HepG2 (cell line): ENCODE data around the gene NKD1. TPM values are rescaled to one million over a fixed set of nuclear protein-coding genes. Genes with fewer than 3 reads are reported as not detected.

Experiments
- ATAD3A ChIP-seq: sonication (generic); formaldehyde crosslinking; IDR thresholded peaks from 2 replicates; pipeline ENCODE4 v1.4.0; 2020; ENCODE audit warnings: missing genetic modification reagents
- IRF9 ChIP-seq: sonication (generic); formaldehyde crosslinking; IDR thresholded peaks from 2 replicates; pipeline ENCODE4 v1.8.0; 2022; ENCODE audit warnings: missing genetic modification reagents, mild to moderate bottlenecking, borderline replicate concordance
- NR2F1 ChIP-seq, 2 experiments: fragments of 450-650 bp in 1 of 2; formaldehyde crosslinking in 1 of 2; IDR thresholded peaks; 2 replicates each; pipeline versions ENCODE4 v1.5.0 to v1.6.1; 2016 to 2020; ENCODE audit warnings: mild to moderate bottlenecking in 1 of 2, missing compliant biosample characterization in 1 of 2, missing genetic modification reagents in 1 of 2, moderate library complexity in 1 of 2
- POLR2AphosphoS5 ChIP-seq: IDR thresholded peaks from 2 replicates; pipeline ENCODE4 v1.6.1; 2012; ENCODE audit warnings: low read depth, low read length
- PRDM15 ChIP-seq: sonication (generic); formaldehyde crosslinking; IDR thresholded peaks from 2 replicates; pipeline ENCODE4 v1.4.0; 2020; ENCODE audit warnings: missing genetic modification reagents
- SOX6 ChIP-seq, 2 experiments: fragments of 450-650 bp in 1 of 2; sonication (generic) in 1 of 2; formaldehyde crosslinking in 1 of 2; IDR thresholded peaks; 2 replicates each; pipeline versions ENCODE4 v1.4.0 to v1.6.1; 2017 to 2020; ENCODE audit warnings: antibody characterized with exemption in 1 of 2, mild to moderate bottlenecking in 1 of 2, missing genetic modification reagents in 1 of 2
- SPEN ChIP-seq: sonication (generic); formaldehyde crosslinking; IDR thresholded peaks from 2 replicates; pipeline ENCODE4 v1.5.1; 2020; ENCODE audit warnings: low read depth, mild to moderate bottlenecking, missing genetic modification reagents
- TERF1 ChIP-seq: sonication (generic); formaldehyde crosslinking; IDR thresholded peaks from 2 replicates; pipeline ENCODE4 v1.8.0; 2022; ENCODE audit warnings: mild to moderate bottlenecking, missing genetic modification reagents, moderate library complexity
- YEATS2 ChIP-seq: sonication (generic); formaldehyde crosslinking; IDR thresholded peaks from 2 replicates; pipeline ENCODE4 v1.4.0; 2020; ENCODE audit warnings: missing genetic modification reagents, borderline replicate concordance
- ZBTB3 ChIP-seq: sonication (generic); formaldehyde crosslinking; IDR thresholded peaks from 2 replicates; pipeline ENCODE4 v1.4.0; 2020; ENCODE audit warnings: low read depth, mild to moderate bottlenecking, moderate library complexity, missing genetic modification reagents, borderline replicate concordance
- ZBTB7B ChIP-seq: sonication (generic); formaldehyde crosslinking; IDR thresholded peaks from 2 replicates; pipeline ENCODE4 v1.4.0; 2020; ENCODE audit warnings: missing genetic modification reagents
- ZFAT ChIP-seq: sonication (generic); formaldehyde crosslinking; conservative IDR thresholded peaks from 2 replicates; pipeline ENCODE4 v1.8.1; 2023; ENCODE audit warnings: missing genetic modification reagents, inconsistent platforms
- ZFX ChIP-seq: sonication (generic); formaldehyde crosslinking; IDR thresholded peaks from 2 replicates; pipeline ENCODE4 v1.4.0; 2020; ENCODE audit warnings: mild to moderate bottlenecking, low read depth, missing genetic modification reagents, moderate library complexity
- ZMYM3 ChIP-seq: sonication (generic); formaldehyde crosslinking; IDR thresholded peaks from 2 replicates; pipeline ENCODE4 v1.5.1; 2020; ENCODE audit warnings: mild to moderate bottlenecking, missing genetic modification reagents
- ZNF615 ChIP-seq: sonication (generic); formaldehyde crosslinking; IDR thresholded peaks from 2 replicates; pipeline ENCODE4 v1.5.0; 2020; ENCODE audit warnings: mild to moderate bottlenecking, missing genetic modification reagents, borderline replicate concordance
- ZNF766 ChIP-seq: sonication (generic); formaldehyde crosslinking; IDR thresholded peaks from 2 replicates; pipeline ENCODE4 v1.5.0; 2020; ENCODE audit warnings: missing genetic modification reagents, borderline replicate concordance
- ZNF768 ChIP-seq: sonication (generic); formaldehyde crosslinking; IDR thresholded peaks from 2 replicates; pipeline ENCODE4 v1.4.0; 2020; ENCODE audit warnings: missing genetic modification reagents
- ZNF792 ChIP-seq: IDR thresholded peaks from 2 replicates; pipeline ENCODE4 v1.6.1; 2016
- ZNF883 ChIP-seq: sonication (generic); formaldehyde crosslinking; IDR thresholded peaks from 2 replicates; pipeline ENCODE4 v1.5.1; 2020; ENCODE audit warnings: mild to moderate bottlenecking, missing genetic modification reagents; ENCODE audit errors: not compliant biosample characterization
- polyA plus RNA-seq, 8 experiments: library from polyadenylated mRNA; depleted of rRNA in 3 of 8; stranded (reverse) in 7 of 8; unstranded in 1 of 8; fragments of >200 nt; fragmentation: Illumina TruSeq in 4 of 8; extraction: Trizol in 4 of 8; gene quantifications; 2 replicates each; pipeline versions ENCODE4 v1.2.1 to v1.2.3, GENCODE V29; 2011 to 2016; ENCODE audit warnings: low read depth in 4 of 8, missing spikeins in 1 of 8, mixed read lengths in 1 of 8; ENCODE audit not compliant: insufficient read depth in 1 of 8
- total RNA-seq, 5 experiments: library from RNA; depleted of rRNA; stranded (reverse); fragments of >200 nt; fragmentation: Illumina TruSeq; extraction: Trizol; gene quantifications; 2 replicates each; pipeline ENCODE4 v1.2.3, GENCODE V29; 2016; ENCODE audit warnings: low read depth in 1 of 5

The NKD1 gene
- total and polyA plus RNA-seq, 2 of the 13 experiments (the other 11 are each of a cell fraction or from before 2014, with no cell fraction given), result 70.4 to 121 TPM

- TF ChIP-seq ZNF766 (CRISPR knock-in tag) (0 out of 2 replicates have a peak, but pooled peaks have one; percentile 25), NR2F1 (CRISPR knock-in tag; IDR thresholded peaks at IDR 0.05) (no peak), ZNF792 (no peak), ZBTB3 (CRISPR knock-in tag) (no peak), POLR2AphosphoS5 (peak; percentile 73), ATAD3A (no peak), IRF9 (CRISPR knock-in tag) (no peak; the same call in 1 of the 2 replicates), ZNF883 (CRISPR knock-in tag) (no peak), ZMYM3 (no peak), ZNF615 (CRISPR knock-in tag) (no peak), SPEN (peak; percentile 9; the same call in 1 of the 2 replicates), ZBTB7B (CRISPR knock-in tag) (no peak), ZNF768 (CRISPR knock-in tag) (peak; percentile 56; the same call in 1 of the 2 replicates), ZFAT (peak; percentile 56; the same call in 1 of the 2 replicates), YEATS2 (CRISPR knock-in tag) (no peak), TERF1 (CRISPR knock-in tag) (no peak), ZFX (CRISPR knock-in tag) (peak; percentile 48), PRDM15 (CRISPR knock-in tag) (no peak), SOX6 (IDR thresholded peaks at IDR 0.05) (no peak), SOX6 (CRISPR knock-in tag; IDR thresholded peaks at IDR 0.05) (no peak)
These were observed at the start of gene NKD1 (continued) for GRCh38 chr16:50548125-50548908.
